Loucy (cell line): ENCODE results near the gene BDH2.

Source experiments
- H2AFZ ChIP-seq: fragments of 200-600 bp; sonication (generic); 2 replicates; pipeline ENCODE4 v1.6.0; 2016; ENCODE audit warnings: antibody characterized with exemption, mild to moderate bottlenecking, low read length, moderate library complexity
- H3F3A ChIP-seq: fragments of 200-600 bp; 2 replicates; pipeline ENCODE4 v1.6.0; 2016; ENCODE audit warnings: antibody characterized with exemption, low read depth, mild to moderate bottlenecking
- H3K27me3 ChIP-seq: fragments of 200-600 bp; sonication (generic); 2 replicates; pipeline ENCODE4 v1.6.1; 2014; ENCODE audit warnings: low read length, mild to moderate bottlenecking; ENCODE audit not compliant: insufficient read depth, poor library complexity, severe bottlenecking
- H3K36me3 ChIP-seq: fragments of 200-600 bp; sonication (generic); 2 replicates; pipeline ENCODE4 v1.6.1; 2016; ENCODE audit warnings: low read length; ENCODE audit not compliant: insufficient read depth
- H3K4me1 ChIP-seq: fragments of 200-600 bp; sonication (generic); 2 replicates; pipeline ENCODE4 v1.5.1; 2014; ENCODE audit warnings: low read length, mild to moderate bottlenecking; ENCODE audit not compliant: insufficient read depth, poor library complexity, severe bottlenecking
- H3K4me2 ChIP-seq: fragments of 200-600 bp; sonication (generic); 2 replicates; pipeline ENCODE4 v1.6.0; 2014; ENCODE audit warnings: antibody characterized with exemption, low read length, low read depth, mild to moderate bottlenecking; ENCODE audit not compliant: poor library complexity, severe bottlenecking
- H3K4me3 ChIP-seq: fragments of 200-600 bp; sonication (generic); 2 replicates; pipeline ENCODE4 v1.5.1; 2014; ENCODE audit warnings: low read length, mild to moderate bottlenecking, mixed read lengths; ENCODE audit not compliant: poor library complexity, severe bottlenecking
- H3K79me2 ChIP-seq: fragments of 200-600 bp; sonication (generic); 2 replicates; pipeline ENCODE4 v1.6.1; 2014; ENCODE audit warnings: low read length; ENCODE audit not compliant: insufficient read depth
- H3K9ac ChIP-seq: fragments of 200-600 bp; sonication (generic); 2 replicates; pipeline ENCODE4 v1.6.0; 2014; ENCODE audit warnings: mild to moderate bottlenecking, low read depth, low read length, moderate library complexity; ENCODE audit not compliant: poor library complexity, severe bottlenecking
- H3K9me2 ChIP-seq: fragments of 200-600 bp; sonication (generic); replicated peaks from 2 replicates; pipeline ENCODE4 v1.6.1; 2016; ENCODE audit warnings: low read depth, low read length, mixed read lengths
- H3K9me3 ChIP-seq: fragments of 200-600 bp; sonication (generic); 2 replicates; pipeline ENCODE4 v1.6.1; 2014; ENCODE audit warnings: mild to moderate bottlenecking, antibody characterized with exemption, low read length, low read depth; ENCODE audit not compliant: insufficient read depth
- H4K20me1 ChIP-seq: fragments of 200-600 bp; sonication (generic); 2 replicates; pipeline ENCODE4 v1.6.0; 2014; ENCODE audit warnings: antibody characterized with exemption, low read length, mild to moderate bottlenecking; ENCODE audit not compliant: insufficient read depth, poor library complexity, severe bottlenecking
- EZH2phosphoT487 ChIP-seq: fragments of 200-600 bp; IDR thresholded peaks from 2 replicates; pipeline ENCODE4 v1.6.1; 2018; ENCODE audit warnings: antibody characterized with exemption, mild to moderate bottlenecking, moderate library complexity, borderline replicate concordance
- TF ChIP-seq, protein P1 (sequence below): fragments of 200-600 bp; sonication (generic); conservative IDR thresholded peaks from 2 replicates; pipeline ENCODE4 v1.5.1; 2014; ENCODE audit warnings: mild to moderate bottlenecking, antibody characterized with exemption, low read length

BDH2 gene

DNA sequence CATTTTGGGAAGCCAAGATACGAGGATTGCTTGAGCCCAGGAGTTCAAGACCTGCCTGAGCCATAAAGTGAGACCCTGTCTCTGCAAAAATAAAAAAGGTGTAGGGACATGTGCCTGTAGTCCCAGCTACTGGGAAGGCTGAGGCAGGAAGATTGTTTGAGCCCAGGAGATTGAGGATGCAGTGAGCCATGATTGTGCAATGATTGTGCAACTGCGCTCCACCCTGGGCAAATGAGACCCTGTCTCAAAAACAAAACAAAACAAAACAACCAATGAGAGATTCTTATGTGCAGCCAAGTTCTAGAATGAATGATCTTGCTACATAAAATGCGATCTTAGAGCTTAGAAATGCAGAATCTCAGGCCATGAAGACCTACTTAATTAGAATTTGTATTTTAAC lies 45.6 kb downstream of the BDH2 start:
- H3K27me3 ChIP-seq, result no peaks in the 10 kb centered on the region
- H4K20me1 ChIP-seq, result no peaks in the 10 kb centered on the region
- H3K36me3 ChIP-seq, result no peaks in the 10 kb centered on the region; the same call in 1 of the 2 replicates
- no peak overlapping the region for H2AFZ ChIP-seq
- H3F3A ChIP-seq, result no peaks in the 10 kb centered on the region
- no peaks in the 10 kb centered on the region for H3K9me3 ChIP-seq
- H3K9ac ChIP-seq, result no peak overlapping the region
- no peaks in the 10 kb centered on the region for H3K9me2 ChIP-seq
- H3K4me2 ChIP-seq, result no peak overlapping the region
- H3K4me1 ChIP-seq, result no peaks in the 10 kb centered on the region
- no peaks in the 10 kb centered on the region for H3K79me2 ChIP-seq
- no peak overlapping the region for H3K4me3 ChIP-seq
- TF ChIP-seq, protein P1, sequence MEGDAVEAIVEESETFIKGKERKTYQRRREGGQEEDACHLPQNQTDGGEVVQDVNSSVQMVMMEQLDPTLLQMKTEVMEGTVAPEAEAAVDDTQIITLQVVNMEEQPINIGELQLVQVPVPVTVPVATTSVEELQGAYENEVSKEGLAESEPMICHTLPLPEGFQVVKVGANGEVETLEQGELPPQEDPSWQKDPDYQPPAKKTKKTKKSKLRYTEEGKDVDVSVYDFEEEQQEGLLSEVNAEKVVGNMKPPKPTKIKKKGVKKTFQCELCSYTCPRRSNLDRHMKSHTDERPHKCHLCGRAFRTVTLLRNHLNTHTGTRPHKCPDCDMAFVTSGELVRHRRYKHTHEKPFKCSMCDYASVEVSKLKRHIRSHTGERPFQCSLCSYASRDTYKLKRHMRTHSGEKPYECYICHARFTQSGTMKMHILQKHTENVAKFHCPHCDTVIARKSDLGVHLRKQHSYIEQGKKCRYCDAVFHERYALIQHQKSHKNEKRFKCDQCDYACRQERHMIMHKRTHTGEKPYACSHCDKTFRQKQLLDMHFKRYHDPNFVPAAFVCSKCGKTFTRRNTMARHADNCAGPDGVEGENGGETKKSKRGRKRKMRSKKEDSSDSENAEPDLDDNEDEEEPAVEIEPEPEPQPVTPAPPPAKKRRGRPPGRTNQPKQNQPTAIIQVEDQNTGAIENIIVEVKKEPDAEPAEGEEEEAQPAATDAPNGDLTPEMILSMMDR, result no peak
- no peak for TF ChIP-seq EZH2phosphoT487

GRCh38 chr4:103052779-103053178 lies 46.9 kb downstream of the BDH2 start:
- no peaks in the 10 kb centered on the region for H3K4me1 ChIP-seq
- no peaks in the 10 kb centered on the region for H3K9me3 ChIP-seq
- H2AFZ ChIP-seq, result no peak overlapping the region
- no peak overlapping the region for H3K4me3 ChIP-seq
- H4K20me1 ChIP-seq, result no peaks in the 10 kb centered on the region
- no peaks in the 10 kb centered on the region for H3K79me2 ChIP-seq
- no peaks in the 10 kb centered on the region for H3K27me3 ChIP-seq
- no peak overlapping the region for H3K4me2 ChIP-seq
- no peaks in the 10 kb centered on the region for H3F3A ChIP-seq
- H3K9me2 ChIP-seq, result no peaks in the 10 kb centered on the region
- no peaks in the 10 kb centered on the region; the same call in 1 of the 2 replicates for H3K36me3 ChIP-seq
- no peak overlapping the region for H3K9ac ChIP-seq
- TF ChIP-seq EZH2phosphoT487, result no peak
- TF ChIP-seq, protein P1, result no peak

- Histone ChIP-seq H3F3A (no peaks in the 10 kb centered on the region), H2AFZ (no peak overlapping the region), H3K9me3 (no peaks in the 10 kb centered on the region), H4K20me1 (no peaks in the 10 kb centered on the region), H3K9ac (no peak overlapping the region), H3K4me1 (no peaks in the 10 kb centered on the region), H3K4me2 (no peak overlapping the region), H3K27me3 (no peaks in the 10 kb centered on the region), H3K4me3 (no peak overlapping the region), H3K9me2 (no peaks in the 10 kb centered on the region), H3K79me2 (no peaks in the 10 kb centered on the region), H3K36me3 (no peaks in the 10 kb centered on the region; the same call in 1 of the 2 replicates)
- TF ChIP-seq EZH2phosphoT487, result no peak
- TF ChIP-seq, protein P1, result no peak
Measured at GRCh38 chr4:103052145-103052544, 47.5 kb downstream of the BDH2 start.
